Fibroblast of peridontal ligament (primary cell): ENCODE measurements around the gene MAP7.
A peak's percentile ranks its signal among the peaks of the same experiment; 100 is the strongest.
"Not testable (repeated sequence)": the region's sequence is repeated elsewhere in the genome, so short reads cannot be mapped to it uniquely, and the experiment has no call there.

Experiments used
- DNase-seq: peaks from one replicate; pipeline ENCODE4 v3.0.0-alpha.2; 2010; ENCODE audit errors: extremely low read depth

Gene MAP7

GRCh38 chr6:136387316-136387715, 162.9 kb downstream of the MAP7 start:
- DNase-seq = no peak

- no peak for DNase-seq
Measured at GRCh38 chr6:136383268-136383937, 166.8 kb downstream of the MAP7 start.

GRCh38 chr6:136382676-136383252, 167.5 kb downstream of the MAP7 start:
- no peak for DNase-seq

GRCh38 chr6:136378888-136379287, 171.3 kb downstream of the MAP7 start:
- DNase-seq = peak; percentile 1

- DNase-seq = not testable (repeated sequence)
Measured at GRCh38 chr6:136375836-136376235, 174.4 kb downstream of the MAP7 start.

- DNase-seq = peak; percentile 36
Measured at GRCh38 chr6:136371959-136372358, 178.3 kb downstream of the MAP7 start.

- DNase-seq = no peak
Measured at GRCh38 chr6:136370988-136371728, 179.1 kb downstream of the MAP7 start.

- DNase-seq = peak; percentile 5
Measured at GRCh38 chr6:136365776-136366354, 184.4 kb downstream of the MAP7 start.

- DNase-seq = peak; percentile 7
Measured at GRCh38 chr6:136362421-136363356, 187.5 kb downstream of the MAP7 start.

- DNase-seq = no peak
Measured at GRCh38 chr6:136361787-136362186, 188.4 kb downstream of the MAP7 start.

- no peak for DNase-seq
Measured at GRCh38 chr6:136360783-136361182, 189.4 kb downstream of the MAP7 start.

GRCh38 chr6:136359851-136360250, 190.4 kb downstream of the MAP7 start:
- DNase-seq = no peak

GRCh38 chr6:136351518-136352110, 198.6 kb downstream of the MAP7 start:
- DNase-seq = no peak

GRCh38 chr6:136350914-136351313, 199.3 kb downstream of the MAP7 start:
- DNase-seq = no peak

- DNase-seq = peak; percentile 11
Measured at GRCh38 chr6:136347847-136348246, 202.4 kb downstream of the MAP7 start.

GRCh38 chr6:136345145-136345544, 205.1 kb downstream of the MAP7 start:
- DNase-seq = no peak

- peak; percentile 82 for DNase-seq
Measured at GRCh38 chr6:136344420-136344819, 205.8 kb downstream of the MAP7 start.

GRCh38 chr6:136343700-136344099, 206.5 kb downstream of the MAP7 start:
- no peak for DNase-seq

- no peak for DNase-seq
Measured at GRCh38 chr6:136343275-136343674, 206.9 kb downstream of the MAP7 start.

GRCh38 chr6:136341967-136342366, 208.3 kb downstream of the MAP7 start:
- DNase-seq = no peak

GRCh38 chr6:136341367-136341766, 208.9 kb downstream of the MAP7 start:
- no peak for DNase-seq
